SK-N-SH (cell line): ENCODE measurements around the gene OSBPL5.

ENCODE experiments used
- EP300 ChIP-seq, 2 experiments: IDR thresholded peaks; 2 replicates each; pipeline versions ENCODE4 v1.4.0 to v1.6.1; 2012; ENCODE audit warnings: borderline replicate concordance in 1 of 2, low read depth in 1 of 2, low read length in 1 of 2
- EZH2phosphoT487 ChIP-seq: fragments of 200-600 bp; sonication (generic); IDR thresholded peaks from 2 replicates; pipeline ENCODE4 v1.6.1; 2017; ENCODE audit warnings: low read depth, mixed run types, mild to moderate bottlenecking, antibody characterized with exemption, moderate library complexity, borderline replicate concordance
- GABPA ChIP-seq: IDR thresholded peaks from 2 replicates; pipeline ENCODE4 v1.4.0; 2012; ENCODE audit warnings: low read depth, mild to moderate bottlenecking
- MXI1 ChIP-seq: IDR thresholded peaks from 2 replicates; pipeline ENCODE4 v1.6.1; 2012; ENCODE audit warnings: mild to moderate bottlenecking, low read depth, low read length, improper control_type of control experiment
- NRF1 ChIP-seq: IDR thresholded peaks from 2 replicates; pipeline ENCODE4 v1.6.1; 2012; ENCODE audit warnings: low read depth, mild to moderate bottlenecking, low read length
- SIN3A ChIP-seq: IDR thresholded peaks from 2 replicates; pipeline ENCODE4 v1.6.1; 2012; ENCODE audit warnings: low read depth, mild to moderate bottlenecking, low read length, moderate library complexity, borderline replicate concordance
- YY1 ChIP-seq: IDR thresholded peaks from 2 replicates; pipeline ENCODE4 v1.4.0; 2012; ENCODE audit warnings: low read depth, mild to moderate bottlenecking
- TF ChIP-seq, protein P1 (sequence below): fragments of 200-600 bp; sonication (generic); IDR thresholded peaks from 2 replicates; pipeline ENCODE4 v1.6.1; 2017; ENCODE audit warnings: antibody characterized with exemption, mild to moderate bottlenecking, moderate library complexity
- TF ChIP-seq, protein P2 (sequence below): IDR thresholded peaks from 2 replicates; pipeline ENCODE4 v1.4.0; 2012; ENCODE audit warnings: low read depth, borderline replicate concordance
- TF ChIP-seq, protein P3 (sequence below): IDR thresholded peaks from 2 replicates; pipeline ENCODE4 v1.6.1; 2012; ENCODE audit warnings: mild to moderate bottlenecking, low read depth, low read length, moderate library complexity
- TF ChIP-seq, protein P4 (sequence below): IDR thresholded peaks from 2 replicates; pipeline ENCODE4 v1.4.0; 2012; ENCODE audit warnings: low read depth, borderline replicate concordance

DNA sequence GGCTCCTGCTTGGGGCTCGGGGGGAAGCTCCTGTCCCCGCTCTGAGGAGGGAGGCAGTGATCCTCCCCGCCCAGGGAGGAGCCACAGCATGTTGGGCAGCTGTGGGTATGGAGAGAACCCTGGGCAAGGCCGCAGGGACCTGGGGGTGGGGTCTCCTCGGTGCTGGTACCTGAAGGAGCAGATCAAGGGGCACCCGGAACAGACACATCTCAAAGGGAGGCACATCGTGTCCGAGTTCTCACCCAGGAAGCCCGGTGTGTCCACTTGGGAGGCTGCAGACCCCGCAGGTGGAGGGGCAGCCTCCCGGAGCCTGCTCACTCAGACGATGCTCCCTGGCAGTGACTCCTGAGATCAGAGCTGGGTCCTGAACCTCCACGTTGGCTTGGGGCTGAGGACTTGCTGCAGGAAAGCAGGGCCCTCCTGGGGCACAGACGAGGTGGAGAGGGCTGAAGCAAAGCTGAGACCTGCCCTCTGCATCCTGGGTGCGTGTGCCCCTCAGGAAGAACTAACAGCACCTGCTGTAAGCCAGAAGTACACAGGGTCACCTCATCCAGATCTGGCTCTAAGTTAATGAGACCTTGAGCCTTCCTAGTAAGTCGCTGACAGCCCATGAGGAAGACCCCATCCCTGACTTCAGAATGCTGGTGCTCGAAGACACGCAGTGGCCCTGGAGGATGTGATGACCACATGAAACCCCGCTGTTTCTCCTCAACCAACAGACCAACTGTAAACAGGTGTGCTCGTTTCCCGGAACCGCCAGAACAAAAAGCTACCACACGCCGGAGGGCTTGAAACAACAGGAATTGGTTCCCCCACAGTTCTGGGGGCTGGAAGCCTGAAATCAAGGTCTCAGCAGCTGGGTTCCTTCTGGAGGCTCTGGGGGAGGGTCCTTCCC lies 5.9 kb upstream of the OSBPL5 start:
- TF ChIP-seq, protein P1, sequence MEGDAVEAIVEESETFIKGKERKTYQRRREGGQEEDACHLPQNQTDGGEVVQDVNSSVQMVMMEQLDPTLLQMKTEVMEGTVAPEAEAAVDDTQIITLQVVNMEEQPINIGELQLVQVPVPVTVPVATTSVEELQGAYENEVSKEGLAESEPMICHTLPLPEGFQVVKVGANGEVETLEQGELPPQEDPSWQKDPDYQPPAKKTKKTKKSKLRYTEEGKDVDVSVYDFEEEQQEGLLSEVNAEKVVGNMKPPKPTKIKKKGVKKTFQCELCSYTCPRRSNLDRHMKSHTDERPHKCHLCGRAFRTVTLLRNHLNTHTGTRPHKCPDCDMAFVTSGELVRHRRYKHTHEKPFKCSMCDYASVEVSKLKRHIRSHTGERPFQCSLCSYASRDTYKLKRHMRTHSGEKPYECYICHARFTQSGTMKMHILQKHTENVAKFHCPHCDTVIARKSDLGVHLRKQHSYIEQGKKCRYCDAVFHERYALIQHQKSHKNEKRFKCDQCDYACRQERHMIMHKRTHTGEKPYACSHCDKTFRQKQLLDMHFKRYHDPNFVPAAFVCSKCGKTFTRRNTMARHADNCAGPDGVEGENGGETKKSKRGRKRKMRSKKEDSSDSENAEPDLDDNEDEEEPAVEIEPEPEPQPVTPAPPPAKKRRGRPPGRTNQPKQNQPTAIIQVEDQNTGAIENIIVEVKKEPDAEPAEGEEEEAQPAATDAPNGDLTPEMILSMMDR, result no peak
- TF ChIP-seq EZH2phosphoT487 (no peak), NRF1 (no peak), MXI1 (no peak), SIN3A (no peak), GABPA (no peak), EP300 (IDR thresholded peaks at IDR 0.05; ENCODE audit: borderline replicate concordance in 1 of 2, low read depth in 1 of 2, low read length in 1 of 2) (no peak), YY1 (no peak)
- TF ChIP-seq, protein P2, sequence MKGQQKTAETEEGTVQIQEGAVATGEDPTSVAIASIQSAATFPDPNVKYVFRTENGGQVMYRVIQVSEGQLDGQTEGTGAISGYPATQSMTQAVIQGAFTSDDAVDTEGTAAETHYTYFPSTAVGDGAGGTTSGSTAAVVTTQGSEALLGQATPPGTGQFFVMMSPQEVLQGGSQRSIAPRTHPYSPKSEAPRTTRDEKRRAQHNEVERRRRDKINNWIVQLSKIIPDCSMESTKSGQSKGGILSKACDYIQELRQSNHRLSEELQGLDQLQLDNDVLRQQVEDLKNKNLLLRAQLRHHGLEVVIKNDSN, result no peak
- TF ChIP-seq, protein P3, sequence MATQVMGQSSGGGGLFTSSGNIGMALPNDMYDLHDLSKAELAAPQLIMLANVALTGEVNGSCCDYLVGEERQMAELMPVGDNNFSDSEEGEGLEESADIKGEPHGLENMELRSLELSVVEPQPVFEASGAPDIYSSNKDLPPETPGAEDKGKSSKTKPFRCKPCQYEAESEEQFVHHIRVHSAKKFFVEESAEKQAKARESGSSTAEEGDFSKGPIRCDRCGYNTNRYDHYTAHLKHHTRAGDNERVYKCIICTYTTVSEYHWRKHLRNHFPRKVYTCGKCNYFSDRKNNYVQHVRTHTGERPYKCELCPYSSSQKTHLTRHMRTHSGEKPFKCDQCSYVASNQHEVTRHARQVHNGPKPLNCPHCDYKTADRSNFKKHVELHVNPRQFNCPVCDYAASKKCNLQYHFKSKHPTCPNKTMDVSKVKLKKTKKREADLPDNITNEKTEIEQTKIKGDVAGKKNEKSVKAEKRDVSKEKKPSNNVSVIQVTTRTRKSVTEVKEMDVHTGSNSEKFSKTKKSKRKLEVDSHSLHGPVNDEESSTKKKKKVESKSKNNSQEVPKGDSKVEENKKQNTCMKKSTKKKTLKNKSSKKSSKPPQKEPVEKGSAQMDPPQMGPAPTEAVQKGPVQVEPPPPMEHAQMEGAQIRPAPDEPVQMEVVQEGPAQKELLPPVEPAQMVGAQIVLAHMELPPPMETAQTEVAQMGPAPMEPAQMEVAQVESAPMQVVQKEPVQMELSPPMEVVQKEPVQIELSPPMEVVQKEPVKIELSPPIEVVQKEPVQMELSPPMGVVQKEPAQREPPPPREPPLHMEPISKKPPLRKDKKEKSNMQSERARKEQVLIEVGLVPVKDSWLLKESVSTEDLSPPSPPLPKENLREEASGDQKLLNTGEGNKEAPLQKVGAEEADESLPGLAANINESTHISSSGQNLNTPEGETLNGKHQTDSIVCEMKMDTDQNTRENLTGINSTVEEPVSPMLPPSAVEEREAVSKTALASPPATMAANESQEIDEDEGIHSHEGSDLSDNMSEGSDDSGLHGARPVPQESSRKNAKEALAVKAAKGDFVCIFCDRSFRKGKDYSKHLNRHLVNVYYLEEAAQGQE, result no peak
- TF ChIP-seq, protein P4, sequence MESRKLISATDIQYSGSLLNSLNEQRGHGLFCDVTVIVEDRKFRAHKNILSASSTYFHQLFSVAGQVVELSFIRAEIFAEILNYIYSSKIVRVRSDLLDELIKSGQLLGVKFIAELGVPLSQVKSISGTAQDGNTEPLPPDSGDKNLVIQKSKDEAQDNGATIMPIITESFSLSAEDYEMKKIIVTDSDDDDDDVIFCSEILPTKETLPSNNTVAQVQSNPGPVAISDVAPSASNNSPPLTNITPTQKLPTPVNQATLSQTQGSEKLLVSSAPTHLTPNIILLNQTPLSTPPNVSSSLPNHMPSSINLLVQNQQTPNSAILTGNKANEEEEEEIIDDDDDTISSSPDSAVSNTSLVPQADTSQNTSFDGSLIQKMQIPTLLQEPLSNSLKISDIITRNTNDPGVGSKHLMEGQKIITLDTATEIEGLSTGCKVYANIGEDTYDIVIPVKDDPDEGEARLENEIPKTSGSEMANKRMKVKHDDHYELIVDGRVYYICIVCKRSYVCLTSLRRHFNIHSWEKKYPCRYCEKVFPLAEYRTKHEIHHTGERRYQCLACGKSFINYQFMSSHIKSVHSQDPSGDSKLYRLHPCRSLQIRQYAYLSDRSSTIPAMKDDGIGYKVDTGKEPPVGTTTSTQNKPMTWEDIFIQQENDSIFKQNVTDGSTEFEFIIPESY, result no peak
